HFF-Myc (cell line): ENCODE results near the gene USP38.
"Not testable (repeated sequence)": the region's sequence is repeated elsewhere in the genome, so short reads cannot be mapped to it uniquely, and the experiment has no call there.

Experiments
- DNase-seq: peaks from one replicate; pipeline ENCODE4 v3.0.0-alpha.2; 2011; ENCODE audit warnings: low read depth; ENCODE audit errors: extremely low read depth
- H3K4me3 ChIP-seq: replicated peaks from 2 replicates; pipeline ENCODE4 v1.5.1; 2011; ENCODE audit warnings: low read depth, mild to moderate bottlenecking, control low read depth, low read length
- CTCF ChIP-seq: IDR thresholded peaks from 2 replicates; pipeline ENCODE4 v1.5.1; 2012; ENCODE audit warnings: mild to moderate bottlenecking, low read depth, low read length, control low read depth; ENCODE audit errors: missing control alignments

Gene USP38

GRCh38 chr4:143184503-143185252, at the start of gene USP38:
Gene USP38, plus strand, starts transcription at chr4:143184917. Its CDS starts 534 bp downstream, at chr4:143185451.
- peak; percentile 78 for DNase-seq
- H3K4me3 ChIP-seq: peak within 1 kb of the TSS; percentile 86
- no peak for TF ChIP-seq CTCF

DNA sequence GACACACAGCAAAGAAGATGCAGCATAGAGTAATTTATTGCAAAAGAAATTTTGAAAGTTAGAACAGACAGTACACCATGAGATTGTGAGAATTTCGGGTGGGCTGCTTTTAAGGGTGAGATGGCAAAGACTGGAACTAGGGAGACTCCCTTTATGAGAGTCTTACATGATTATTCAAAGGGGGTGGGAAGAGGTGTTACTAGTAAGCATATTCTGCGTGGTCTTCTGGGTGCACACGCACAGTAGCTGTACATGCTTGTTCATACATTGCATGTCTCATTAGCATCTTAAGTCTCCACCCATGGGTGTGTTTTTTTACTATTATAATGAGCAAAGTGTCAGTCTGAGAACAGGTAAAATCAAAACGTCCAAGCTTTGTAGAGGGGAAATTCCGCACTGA, 49.4 kb upstream of the USP38 start:
- no peak overlapping the region for H3K4me3 ChIP-seq
- no peak for TF ChIP-seq CTCF
- no peak for DNase-seq

DNA sequence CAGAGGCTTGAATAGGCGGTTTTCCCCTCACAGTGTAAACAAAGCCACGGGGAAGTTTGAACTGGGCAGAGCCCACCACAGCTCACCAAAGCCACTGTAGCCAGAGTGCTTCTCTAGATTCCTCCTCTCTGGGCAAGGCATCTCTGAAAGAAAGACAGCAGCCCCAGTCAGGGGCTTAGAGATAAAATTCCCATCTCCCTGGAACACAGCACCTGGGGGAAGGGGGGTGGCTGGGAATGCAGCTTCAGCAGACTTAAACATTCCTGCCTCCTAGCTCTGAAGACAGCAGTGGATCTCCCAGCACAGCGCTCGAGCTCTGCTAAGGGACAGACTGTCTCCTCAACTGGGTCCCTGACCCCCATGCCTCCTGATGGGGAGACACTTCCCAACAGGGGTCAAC, 44.0 kb upstream of the USP38 start:
- no peak for TF ChIP-seq CTCF
- H3K4me3 ChIP-seq: no peak overlapping the region
- DNase-seq: no peak

GRCh38 chr4:143148521-143148920, 36.2 kb upstream of the USP38 start:
- no peak for DNase-seq
- TF ChIP-seq CTCF: no peak
- no peak overlapping the region for H3K4me3 ChIP-seq

GRCh38 chr4:143156853-143157252, 27.9 kb upstream of the USP38 start:
- H3K4me3 ChIP-seq: no peak overlapping the region
- no peak for TF ChIP-seq CTCF
- no peak for DNase-seq

GRCh38 chr4:143163614-143164013, 21.1 kb upstream of the USP38 start:
- TF ChIP-seq CTCF: no peak
- no peak overlapping the region for H3K4me3 ChIP-seq
- no peak for DNase-seq

- H3K4me3 ChIP-seq, DNase-seq: not testable (repeated sequence)
These were observed 18.0 kb upstream of the USP38 start for GRCh38 chr4:143166722-143167121.
